Inferior parietal cortex (tissue), 1 donor: Measurements from ENCODE around the gene SIAE.
"Not testable (repeated sequence)": the region's sequence is repeated elsewhere in the genome, so short reads cannot be mapped to it uniquely, and the experiment has no call there.

Source experiments
- DNase-seq: peaks from one replicate; pipeline ENCODE4 v3.0.0-alpha.2; 2016; ENCODE audit errors: extremely low spot score

The SIAE gene

GRCh38 chr11:124625504-124626168, 47.9 kb downstream of the SIAE start:
- DNase-seq, result no peak

GRCh38 chr11:124623861-124624525, 49.5 kb downstream of the SIAE start:
- no peak for DNase-seq

GRCh38 chr11:124622531-124623451, 50.7 kb downstream of the SIAE start, which contains the start of gene TBRG1:
Gene TBRG1 (plus strand): TSS chr11:124622864. CDS start chr11:124623084, 220 bp downstream.
- peak; percentile 96 for DNase-seq

GRCh38 chr11:124618863-124619262, 54.7 kb downstream of the SIAE start:
- DNase-seq, result no peak

- no peak for DNase-seq
Observed at GRCh38 chr11:124612567-124613246, 60.8 kb downstream of the SIAE start.

- DNase-seq, result no peak
Observed at GRCh38 chr11:124612045-124612444, 61.5 kb downstream of the SIAE start.

- no peak for DNase-seq
Observed at GRCh38 chr11:124611064-124611463, 62.5 kb downstream of the SIAE start, which contains the start of gene PANX3. Gene PANX3 (plus strand): TSS chr11:124611428. CDS start chr11:124611557, 129 bp downstream.

- DNase-seq, result no peak
Observed at GRCh38 chr11:124610295-124610694, 63.2 kb downstream of the SIAE start.

DNA sequence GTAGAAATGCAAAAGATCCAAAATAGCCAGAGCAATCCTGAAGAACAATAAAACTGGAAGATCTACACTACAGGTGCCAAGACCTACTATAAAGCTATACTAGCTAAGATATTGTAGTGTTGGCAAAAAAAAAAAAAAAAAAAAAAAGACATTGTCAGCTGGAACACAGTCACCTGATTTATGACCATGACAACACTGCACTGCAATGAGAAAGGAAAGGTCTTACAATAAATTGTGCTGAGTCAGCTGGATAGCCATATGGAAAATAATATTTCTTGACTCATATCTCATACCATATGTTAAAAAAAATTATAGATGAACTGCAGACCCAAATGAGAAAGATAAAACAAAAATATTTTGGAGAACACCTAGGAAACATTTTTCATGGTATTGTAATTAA, 65.4 kb downstream of the SIAE start:
- no peak for DNase-seq

DNA sequence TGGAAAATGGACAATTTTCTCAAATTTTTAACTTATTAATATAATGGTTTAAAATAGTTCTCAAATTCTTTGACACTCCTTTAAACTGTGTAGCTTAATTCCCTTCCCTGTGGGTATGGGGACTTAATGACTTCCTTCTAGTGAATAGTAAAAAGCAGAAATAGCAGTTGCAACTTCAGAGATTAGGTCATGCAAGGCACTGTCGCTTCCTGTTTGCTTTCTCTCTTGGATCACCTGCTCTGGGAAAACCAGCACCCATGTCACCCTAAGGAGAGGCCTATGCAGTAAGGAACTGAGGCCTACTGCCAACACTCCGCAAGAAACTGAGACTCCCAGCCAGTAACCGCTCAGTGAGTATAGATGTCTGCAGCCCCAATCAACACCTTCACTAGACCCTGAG, 67.8 kb downstream of the SIAE start:
- DNase-seq, result no peak

DNA sequence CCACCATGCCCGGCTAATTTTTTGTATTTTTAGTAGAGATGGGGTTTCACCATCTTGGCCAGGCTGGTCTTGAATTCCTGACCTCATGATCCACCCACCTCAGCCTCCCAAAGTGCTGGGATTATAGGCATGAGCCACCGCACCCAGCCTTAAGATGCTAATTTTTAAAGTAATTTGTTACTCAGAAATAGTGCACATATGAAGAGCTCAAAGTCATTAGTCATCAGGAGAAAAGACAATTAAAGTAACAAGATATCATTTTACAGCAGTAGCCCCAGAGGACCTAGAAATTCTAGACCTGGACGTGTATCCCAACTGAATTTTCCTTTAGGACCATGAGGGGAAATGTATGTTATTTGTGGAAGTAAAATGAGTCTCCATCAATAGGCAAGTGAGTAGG, 70.8 kb downstream of the SIAE start:
- not testable (repeated sequence) for DNase-seq

GRCh38 chr11:124602193-124602592, 71.3 kb downstream of the SIAE start:
- no peak for DNase-seq

- DNase-seq, result no peak
Observed at GRCh38 chr11:124600621-124601320, 72.8 kb downstream of the SIAE start.

DNA sequence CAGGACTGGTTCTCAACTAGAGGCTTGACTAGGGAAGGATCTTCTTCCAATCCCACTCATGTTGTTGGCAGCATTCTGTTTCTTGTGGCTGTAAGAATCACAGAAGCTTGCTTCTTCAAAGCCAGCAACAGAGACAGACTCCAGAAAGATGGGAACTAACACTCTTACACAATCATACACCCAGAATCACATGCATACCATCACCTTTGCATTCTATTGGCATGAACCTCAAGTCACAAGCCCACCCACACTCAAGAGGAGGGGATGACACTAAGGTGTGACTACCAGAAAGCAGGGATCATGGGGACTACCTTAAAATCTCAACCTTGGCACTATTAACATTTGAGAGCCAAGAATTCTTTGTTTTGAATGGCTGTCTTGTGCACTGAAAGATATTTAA, 75.9 kb downstream of the SIAE start:
- no peak for DNase-seq

- no peak for DNase-seq
Observed at GRCh38 chr11:124595302-124595701, 78.2 kb downstream of the SIAE start.

DNA sequence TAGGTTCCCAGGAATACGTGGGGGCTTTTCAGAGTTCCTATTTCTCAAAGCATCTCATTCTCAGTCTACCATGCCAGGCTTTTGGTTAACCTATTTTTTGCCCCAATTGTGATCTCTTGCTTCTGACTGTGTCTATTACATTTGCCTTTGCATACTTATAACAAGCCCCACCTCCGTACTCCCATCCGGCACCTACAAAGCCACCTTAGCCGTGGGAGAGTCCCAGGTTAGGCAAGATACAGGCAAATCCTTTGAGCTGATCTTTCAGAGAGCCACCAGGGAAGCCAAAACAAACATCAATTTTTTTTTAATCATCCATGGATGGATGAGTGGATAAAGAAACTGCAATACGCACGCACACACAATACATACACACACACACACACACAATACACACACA, 80.9 kb downstream of the SIAE start:
- DNase-seq, result no peak

GRCh38 chr11:124591430-124591829, 82.1 kb downstream of the SIAE start:
- no peak for DNase-seq

DNA sequence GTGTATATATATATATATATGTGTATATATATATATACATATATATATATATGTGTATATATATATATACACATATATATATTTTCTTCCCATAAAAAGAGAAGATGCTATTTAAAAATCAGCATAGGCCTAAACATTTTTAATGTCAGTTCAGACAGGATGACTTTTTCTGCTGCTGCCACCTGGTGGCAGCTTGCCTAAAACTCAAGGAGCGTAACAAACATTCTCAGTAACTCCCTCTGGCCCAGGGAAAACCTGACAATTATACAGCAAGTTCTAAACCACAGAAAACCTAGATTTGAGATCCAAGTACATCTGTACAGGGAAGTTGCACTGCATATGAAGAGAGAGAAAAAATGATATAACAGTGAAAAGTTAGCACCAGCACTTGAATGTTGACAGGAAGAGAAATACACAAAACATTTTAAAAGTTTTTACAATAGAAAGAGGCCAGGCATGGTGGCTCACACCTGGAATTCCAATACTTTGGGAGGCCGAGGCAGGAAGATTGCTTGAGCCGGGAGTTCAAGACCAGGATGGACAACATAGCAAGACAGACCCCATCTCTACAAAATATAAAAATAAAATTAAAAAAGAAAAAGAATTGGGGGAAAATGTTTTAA, 87.2 kb downstream of the SIAE start:
- DNase-seq, result peak; percentile 81

DNA sequence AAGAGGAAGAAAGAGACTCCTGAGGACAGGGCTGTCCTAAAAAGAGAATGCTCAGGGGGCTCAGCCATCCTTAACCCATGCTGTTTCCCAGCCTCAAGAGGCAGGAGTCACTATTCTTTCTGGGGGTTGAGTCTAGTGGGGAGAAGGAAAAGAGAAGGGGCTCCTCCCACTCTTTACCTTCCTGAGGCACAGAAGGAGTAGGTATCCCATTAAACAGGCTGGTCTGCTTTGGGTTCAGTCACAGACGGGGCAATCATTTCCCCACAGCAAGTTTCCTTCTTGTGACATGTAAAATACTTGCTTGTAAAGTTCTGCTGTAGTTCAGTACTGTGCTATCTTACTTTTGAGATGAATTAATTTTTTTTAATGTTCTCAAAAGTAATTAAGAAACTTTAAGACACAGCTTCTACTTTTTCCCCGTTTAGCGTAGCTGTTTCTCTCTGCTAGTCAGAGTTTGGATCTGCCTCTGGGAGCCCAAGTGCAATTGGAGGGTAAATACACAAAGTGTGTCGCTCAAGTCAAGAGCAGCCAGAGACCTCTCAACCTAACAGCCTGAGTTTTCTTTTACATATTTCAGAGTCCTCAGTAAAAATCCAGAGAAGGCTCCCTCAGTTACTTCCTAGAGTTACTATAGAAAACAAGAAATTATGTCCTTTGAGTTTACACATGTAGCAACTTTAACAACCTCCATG, 88.7 kb downstream of the SIAE start:
- no peak for DNase-seq

DNA sequence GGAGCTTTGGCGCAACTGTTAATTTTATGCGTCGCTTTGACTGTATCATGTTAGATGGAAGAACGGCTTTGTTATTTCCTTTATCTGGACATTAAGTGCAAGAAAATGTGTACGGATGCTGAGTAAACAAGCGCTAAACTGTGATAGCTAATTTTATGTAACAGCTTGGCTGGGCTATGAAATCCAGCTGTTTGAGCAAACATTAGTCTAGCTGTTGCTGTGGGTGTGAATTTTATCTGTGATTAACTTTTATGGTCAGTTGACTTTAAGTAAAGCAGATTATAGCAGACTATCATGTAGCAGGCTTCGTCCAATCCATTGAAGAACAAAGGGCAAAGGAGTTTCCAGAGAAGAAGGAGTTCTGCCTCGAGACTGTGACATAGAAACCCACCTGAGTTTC, 89.8 kb downstream of the SIAE start:
- no peak for DNase-seq
